HUES6 (cell line): ENCODE measurements around the gene DTNA.

ENCODE experiments used
- H3K27ac ChIP-seq: 2 replicates; pipeline ENCODE4 v1.7.0; 2013; ENCODE audit warnings: low read depth, mild to moderate bottlenecking, low read length, inconsistent platforms
- H3K27me3 ChIP-seq: 2 replicates; pipeline ENCODE4 v1.6.1; 2013; ENCODE audit warnings: low read length; ENCODE audit not compliant: control insufficient read depth, insufficient read depth
- H3K36me3 ChIP-seq: 2 replicates; pipeline ENCODE4 v1.6.1; 2013; ENCODE audit warnings: low read length; ENCODE audit not compliant: control insufficient read depth, insufficient read depth
- H3K4me1 ChIP-seq: 2 replicates; pipeline ENCODE4 v1.6.1; 2013; ENCODE audit warnings: low read length; ENCODE audit not compliant: control insufficient read depth, insufficient read depth
- H3K4me3 ChIP-seq: 2 replicates; pipeline ENCODE4 v1.5.1; 2013; ENCODE audit warnings: low read depth, low read length
- H3K9ac ChIP-seq: one replicate; pipeline ENCODE4 v1.6.1; 2013; ENCODE audit warnings: mild to moderate bottlenecking, low read length
- H3K9me3 ChIP-seq: 2 replicates; pipeline ENCODE4 v1.6.1; 2013; ENCODE audit warnings: low read depth, low read length; ENCODE audit not compliant: control insufficient read depth, insufficient read depth

Gene DTNA

DNA sequence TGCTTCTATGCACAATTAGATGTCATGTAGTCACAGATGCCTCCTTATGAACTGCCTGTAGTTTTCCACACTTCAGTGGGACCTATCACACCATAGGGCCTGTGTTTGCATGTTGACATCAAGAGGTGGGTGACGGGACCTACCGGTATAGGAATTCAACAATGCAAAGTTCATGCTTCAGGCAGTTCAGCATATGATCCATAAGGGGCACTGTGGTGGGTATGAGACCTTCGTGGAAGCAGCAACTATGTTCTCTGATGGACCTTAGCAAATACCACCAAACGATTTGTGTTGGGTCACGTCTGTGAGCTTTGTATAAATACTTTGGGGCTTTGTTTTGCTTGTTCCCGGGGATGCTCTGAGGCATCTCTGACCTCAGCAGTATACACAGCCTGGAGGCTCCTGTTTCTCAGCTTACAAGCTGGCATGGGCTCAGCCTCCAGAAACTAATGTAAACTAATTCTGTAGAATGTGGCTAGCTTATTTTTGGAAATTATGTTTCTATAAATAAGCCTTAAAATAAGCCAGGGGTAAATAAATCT lies 111.6 kb downstream of the DTNA start:
- Histone ChIP-seq H3K9me3 (no peaks in the 10 kb centered on the region), H3K27ac (no peak overlapping the region), H3K27me3 (no peaks in the 10 kb centered on the region), H3K9ac (no peak overlapping the region), H3K4me3 (no peak overlapping the region), H3K4me1 (peaks cover 4% of the 10 kb centered on the region; the same call in 1 of the 2 replicates), H3K36me3 (no peaks in the 10 kb centered on the region; the same call in 1 of the 2 replicates)

DNA sequence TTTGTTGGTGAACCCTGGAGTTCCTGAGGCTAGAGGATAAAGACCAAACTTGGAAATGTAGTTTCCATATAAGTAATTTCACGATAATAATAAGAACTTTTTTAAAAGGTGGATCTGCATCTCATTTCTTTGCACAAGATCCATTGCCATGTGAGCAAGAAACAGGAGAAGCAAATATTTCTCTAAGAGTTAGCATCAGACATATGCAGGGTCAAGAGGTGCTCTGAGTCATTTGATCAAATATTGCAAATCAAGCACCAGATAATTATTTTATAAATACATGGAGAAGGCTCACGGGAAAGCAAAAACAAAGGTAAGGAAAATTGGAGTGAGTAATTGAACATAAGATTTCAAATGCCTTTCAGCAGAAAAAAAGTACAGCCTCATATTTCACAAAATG lies 118.0 kb downstream of the DTNA start:
- H3K27ac ChIP-seq: no peak overlapping the region
- no peaks in the 10 kb centered on the region for H3K27me3 ChIP-seq
- no peaks in the 10 kb centered on the region for H3K9me3 ChIP-seq
- no peak overlapping the region for H3K4me3 ChIP-seq
- H3K4me1 ChIP-seq: no peaks in the 10 kb centered on the region
- H3K36me3 ChIP-seq: peaks cover 10% of the 10 kb centered on the region; the same call in 1 of the 2 replicates
- no peak overlapping the region for H3K9ac ChIP-seq

DNA sequence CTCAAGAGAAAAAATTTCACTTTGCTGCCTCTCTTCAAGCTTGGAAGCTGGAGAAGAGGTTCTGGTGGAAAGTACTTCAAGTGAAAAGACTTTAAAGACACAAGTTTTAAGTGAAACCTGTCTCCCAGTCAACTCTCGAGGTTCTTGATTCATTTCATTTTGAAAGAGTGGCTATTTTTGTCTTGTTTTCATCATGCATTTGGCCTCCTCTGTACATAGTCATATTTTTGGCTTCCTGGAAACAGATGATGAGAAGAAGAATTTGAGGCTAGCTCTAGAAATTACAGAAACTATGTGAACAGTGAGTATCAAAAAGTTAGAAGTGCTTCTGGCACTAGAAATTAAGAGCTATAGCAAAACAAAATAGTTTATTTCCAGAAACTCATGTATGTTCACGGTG lies 124.8 kb downstream of the DTNA start:
- H3K36me3 ChIP-seq: peaks cover 2% of the 10 kb centered on the region; the same call in 1 of the 2 replicates
- H3K27ac ChIP-seq: no peak overlapping the region
- no peak overlapping the region for H3K4me3 ChIP-seq
- H3K4me1 ChIP-seq: peaks cover 20% of the 10 kb centered on the region; the same call in 1 of the 2 replicates
- no peak overlapping the region for H3K9ac ChIP-seq
- H3K27me3 ChIP-seq: no peaks in the 10 kb centered on the region
- no peaks in the 10 kb centered on the region for H3K9me3 ChIP-seq

DNA sequence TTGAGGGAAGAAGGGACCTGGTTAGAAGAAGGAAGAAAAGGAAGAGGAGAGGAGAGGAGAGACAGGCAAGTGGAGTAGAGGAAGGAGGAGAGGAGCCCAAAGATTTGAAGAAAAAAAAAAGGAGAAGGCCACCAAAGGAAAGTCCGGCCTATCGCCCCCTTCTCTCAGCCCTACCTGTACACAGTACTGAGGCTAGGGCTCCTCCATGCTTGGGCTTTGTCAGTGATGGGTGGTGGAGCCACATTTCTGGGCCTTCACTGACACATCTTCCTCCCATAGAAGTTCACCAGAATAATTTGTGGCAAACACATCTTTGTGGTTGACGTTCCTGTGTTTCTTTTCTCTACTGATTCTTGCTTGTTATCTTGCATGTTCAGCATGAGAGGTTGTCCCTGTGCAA lies 125.4 kb downstream of the DTNA start:
- Histone ChIP-seq H3K4me3 (no peak overlapping the region), H3K4me1 (peaks cover 20% of the 10 kb centered on the region; the same call in 1 of the 2 replicates), H3K9ac (no peak overlapping the region), H3K9me3 (no peaks in the 10 kb centered on the region), H3K27ac (no peak overlapping the region), H3K36me3 (peaks cover 1% of the 10 kb centered on the region; the same call in 1 of the 2 replicates), H3K27me3 (no peaks in the 10 kb centered on the region)

DNA sequence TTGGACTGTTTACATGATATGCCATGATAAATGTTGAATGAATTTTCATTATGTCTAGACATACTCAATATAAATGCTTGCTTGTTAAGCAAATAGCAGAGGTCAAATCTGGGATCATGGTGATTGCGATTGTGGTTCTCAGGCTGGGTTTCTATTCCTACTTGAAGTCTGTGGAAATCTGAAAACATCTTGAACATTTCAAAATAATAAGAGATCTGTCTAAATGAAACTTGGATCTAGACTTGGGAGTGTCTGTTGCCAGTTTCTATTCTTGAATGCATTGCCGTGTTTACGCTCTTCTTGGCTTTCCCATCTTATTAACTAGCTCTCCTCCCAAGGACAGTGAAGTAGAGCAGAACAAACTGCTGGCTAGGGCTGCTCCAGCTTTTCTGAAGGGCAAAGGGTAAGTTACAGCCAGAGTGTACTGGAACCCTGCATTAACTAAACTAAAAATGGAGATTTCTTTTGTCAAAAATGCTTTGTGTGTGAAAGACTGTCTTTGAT lies 127.7 kb downstream of the DTNA start:
- Histone ChIP-seq H3K36me3 (peaks cover 2% of the 10 kb centered on the region; the same call in 1 of the 2 replicates), H3K9ac (no peak overlapping the region), H3K27me3 (no peaks in the 10 kb centered on the region), H3K4me3 (no peak overlapping the region), H3K27ac (no peak overlapping the region), H3K4me1 (peaks cover 23% of the 10 kb centered on the region; the same call in 1 of the 2 replicates), H3K9me3 (peaks cover 5% of the 10 kb centered on the region; the same call in 1 of the 2 replicates)

DNA sequence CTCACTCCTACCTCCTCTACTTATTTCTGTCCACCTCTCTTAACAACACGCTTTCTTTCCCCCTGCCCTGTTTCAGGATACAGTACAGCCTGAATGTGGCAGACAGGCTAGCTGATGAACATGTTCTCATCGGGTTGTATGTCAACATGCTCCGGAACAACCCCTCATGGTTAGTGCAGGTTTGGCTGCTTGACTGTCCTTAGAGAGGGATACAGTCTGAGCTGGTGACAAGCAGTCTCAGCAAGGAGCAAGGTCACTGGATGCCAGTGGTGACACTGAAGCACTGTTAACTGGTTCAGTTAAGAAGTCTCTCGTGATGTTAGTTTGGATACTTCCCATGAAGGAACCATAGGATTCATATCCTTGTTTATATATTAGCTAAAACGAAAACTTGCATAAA lies 128.6 kb downstream of the DTNA start:
- no peaks in the 10 kb centered on the region for H3K27me3 ChIP-seq

DNA sequence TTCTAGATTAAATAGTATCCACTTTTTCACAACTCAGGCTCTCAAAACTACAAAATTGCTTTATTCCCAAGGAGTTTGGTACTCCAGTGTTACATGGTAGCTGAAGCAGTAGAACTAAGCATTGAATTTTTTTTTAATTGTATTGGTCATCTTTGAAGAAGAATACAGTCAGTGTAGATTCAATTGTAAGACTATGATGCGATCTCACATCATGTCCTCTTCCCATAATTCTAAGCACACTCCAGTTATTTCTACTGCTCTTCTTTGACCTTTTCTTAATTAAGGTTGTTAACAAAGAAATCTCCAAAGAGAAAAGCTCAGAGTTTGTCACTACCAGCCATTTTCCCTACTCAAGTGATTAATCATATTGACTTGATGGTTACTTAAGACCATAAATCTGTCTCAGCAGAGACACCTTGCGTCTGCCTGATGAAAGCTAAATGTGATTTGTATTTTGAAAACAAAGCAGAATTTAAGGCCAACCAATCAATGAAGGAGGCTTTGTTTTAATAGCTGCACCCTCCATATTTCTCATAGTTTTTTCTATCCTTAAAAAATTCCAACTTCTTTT lies 130.2 kb downstream of the DTNA start:
- no peak overlapping the region for H3K4me3 ChIP-seq
- 0 out of 2 replicates have a peak, but pooled peaks cover 2% of the 10 kb centered on the region for H3K36me3 ChIP-seq

More for the DNA sequence above, 128.6 kb downstream of the DTNA start:
- no peak overlapping the region for H3K27ac ChIP-seq
- H3K36me3 ChIP-seq: peaks cover 2% of the 10 kb centered on the region; the same call in 1 of the 2 replicates
- H3K4me3 ChIP-seq: no peak overlapping the region
- no peak overlapping the region for H3K9ac ChIP-seq
- peaks cover 13% of the 10 kb centered on the region for H3K9me3 ChIP-seq
- H3K4me1 ChIP-seq: peaks cover 23% of the 10 kb centered on the region; the same call in 1 of the 2 replicates

DNA sequence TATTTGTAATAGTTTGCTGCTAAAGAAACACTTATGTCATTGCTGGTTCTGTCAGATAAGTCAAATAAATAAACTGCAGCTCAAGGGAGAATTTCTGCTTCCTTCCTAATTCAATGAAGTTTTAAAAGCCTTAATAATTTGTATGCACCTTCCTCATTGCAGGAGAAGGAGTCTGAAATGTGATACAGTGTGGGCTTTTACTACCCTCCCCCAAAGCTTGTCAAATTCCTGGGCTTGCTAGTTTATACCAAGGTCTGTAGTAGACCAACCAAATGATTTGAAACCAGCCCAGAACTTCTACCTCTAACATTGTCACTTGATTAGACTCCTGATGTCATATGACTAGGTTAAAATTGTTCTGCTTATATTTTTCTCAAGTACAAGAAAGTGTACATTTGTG lies 131.8 kb downstream of the DTNA start:
- Histone ChIP-seq H3K4me3 (no peak overlapping the region), H3K36me3 (0 out of 2 replicates have a peak, but pooled peaks cover 2% of the 10 kb centered on the region), H3K27ac (no peak overlapping the region), H3K27me3 (no peaks in the 10 kb centered on the region), H3K9me3 (peaks cover 13% of the 10 kb centered on the region), H3K9ac (no peak overlapping the region), H3K4me1 (peaks cover 23% of the 10 kb centered on the region; the same call in 1 of the 2 replicates)

More for the DNA sequence above, 130.2 kb downstream of the DTNA start:
- no peaks in the 10 kb centered on the region for H3K27me3 ChIP-seq
- no peak overlapping the region for H3K27ac ChIP-seq
- H3K4me1 ChIP-seq: peaks cover 23% of the 10 kb centered on the region; the same call in 1 of the 2 replicates
- H3K9me3 ChIP-seq: peaks cover 13% of the 10 kb centered on the region
- H3K9ac ChIP-seq: no peak overlapping the region

DNA sequence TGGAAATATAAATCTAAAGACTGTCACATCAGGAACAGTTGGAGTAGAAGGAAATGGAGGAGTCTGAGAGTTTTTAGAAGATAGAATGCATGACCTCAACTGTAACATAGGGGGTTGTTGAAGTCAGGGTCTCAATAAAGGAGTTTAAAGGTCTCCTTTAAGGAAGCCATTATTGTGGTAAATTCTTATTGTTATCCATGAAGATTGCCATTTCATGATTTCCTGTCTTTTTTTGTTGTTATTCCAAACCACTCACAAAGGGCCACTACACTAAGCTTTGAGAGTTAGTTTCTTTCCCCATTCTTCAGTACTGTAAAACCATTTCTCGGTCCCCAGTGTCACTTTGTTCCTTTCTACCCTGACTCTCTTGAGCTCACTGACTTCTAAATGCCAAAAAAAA lies 134.0 kb downstream of the DTNA start:
- Histone ChIP-seq H3K4me1 (peaks cover 12% of the 10 kb centered on the region; the same call in 1 of the 2 replicates), H3K36me3 (0 out of 2 replicates have a peak, but pooled peaks cover 2% of the 10 kb centered on the region), H3K4me3 (no peak overlapping the region), H3K27ac (peak overlapping the region; percentile 59), H3K9me3 (peaks cover 13% of the 10 kb centered on the region), H3K27me3 (no peaks in the 10 kb centered on the region), H3K9ac (no peak overlapping the region)

DNA sequence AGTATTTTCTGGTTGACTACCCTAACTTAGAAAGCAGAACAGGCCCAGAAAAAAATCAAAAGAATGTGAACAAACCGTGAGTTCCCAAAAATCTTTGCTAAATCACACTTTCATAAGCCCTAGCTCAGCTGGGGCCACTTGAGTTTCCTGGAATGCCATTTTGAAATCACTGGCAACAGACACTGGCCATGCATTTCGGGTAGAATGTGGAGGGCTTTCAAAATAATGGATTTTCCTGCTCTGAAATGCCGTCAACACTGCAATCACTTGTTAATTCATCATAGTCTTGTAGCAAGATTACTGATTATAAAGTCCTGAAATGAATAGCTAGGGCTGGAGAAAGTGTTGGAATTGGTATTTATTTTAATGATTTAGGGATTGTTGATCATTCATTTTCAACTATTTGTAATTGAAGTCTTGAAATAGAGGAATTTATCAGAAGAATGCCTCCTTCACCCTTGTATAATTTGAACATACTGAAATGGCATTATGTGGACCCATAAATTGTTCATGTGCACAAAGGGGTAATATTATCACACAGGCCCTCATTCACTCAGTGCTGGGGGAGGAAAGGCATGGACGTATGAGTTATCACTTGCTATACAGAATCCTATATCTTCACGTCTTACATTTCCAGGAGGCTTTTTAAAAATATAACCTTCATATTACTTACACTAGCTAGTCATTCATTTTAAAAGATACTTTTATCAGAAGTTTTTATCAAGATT lies 134.8 kb downstream of the DTNA start:
- Histone ChIP-seq H3K36me3 (0 out of 2 replicates have a peak, but pooled peaks cover 2% of the 10 kb centered on the region), H3K27me3 (no peaks in the 10 kb centered on the region), H3K9me3 (peaks cover 13% of the 10 kb centered on the region), H3K27ac (peak overlapping the region; percentile 44; the same call in 1 of the 2 replicates), H3K9ac (no peak overlapping the region), H3K4me1 (peaks cover 7% of the 10 kb centered on the region; the same call in 1 of the 2 replicates), H3K4me3 (no peak overlapping the region)
